HUES6 (cell line): ENCODE measurements around the gene RPP14.

ENCODE experiments used
- H3K27ac ChIP-seq: 2 replicates; pipeline ENCODE4 v1.7.0; 2013; ENCODE audit warnings: low read depth, mild to moderate bottlenecking, low read length, inconsistent platforms
- H3K27me3 ChIP-seq: 2 replicates; pipeline ENCODE4 v1.6.1; 2013; ENCODE audit warnings: low read length; ENCODE audit not compliant: control insufficient read depth, insufficient read depth
- H3K36me3 ChIP-seq: 2 replicates; pipeline ENCODE4 v1.6.1; 2013; ENCODE audit warnings: low read length; ENCODE audit not compliant: control insufficient read depth, insufficient read depth
- H3K4me1 ChIP-seq: 2 replicates; pipeline ENCODE4 v1.6.1; 2013; ENCODE audit warnings: low read length; ENCODE audit not compliant: control insufficient read depth, insufficient read depth
- H3K4me3 ChIP-seq: 2 replicates; pipeline ENCODE4 v1.5.1; 2013; ENCODE audit warnings: low read depth, low read length
- H3K9ac ChIP-seq: one replicate; pipeline ENCODE4 v1.6.1; 2013; ENCODE audit warnings: mild to moderate bottlenecking, low read length
- H3K9me3 ChIP-seq: 2 replicates; pipeline ENCODE4 v1.6.1; 2013; ENCODE audit warnings: low read depth, low read length; ENCODE audit not compliant: control insufficient read depth, insufficient read depth

Gene RPP14

DNA sequence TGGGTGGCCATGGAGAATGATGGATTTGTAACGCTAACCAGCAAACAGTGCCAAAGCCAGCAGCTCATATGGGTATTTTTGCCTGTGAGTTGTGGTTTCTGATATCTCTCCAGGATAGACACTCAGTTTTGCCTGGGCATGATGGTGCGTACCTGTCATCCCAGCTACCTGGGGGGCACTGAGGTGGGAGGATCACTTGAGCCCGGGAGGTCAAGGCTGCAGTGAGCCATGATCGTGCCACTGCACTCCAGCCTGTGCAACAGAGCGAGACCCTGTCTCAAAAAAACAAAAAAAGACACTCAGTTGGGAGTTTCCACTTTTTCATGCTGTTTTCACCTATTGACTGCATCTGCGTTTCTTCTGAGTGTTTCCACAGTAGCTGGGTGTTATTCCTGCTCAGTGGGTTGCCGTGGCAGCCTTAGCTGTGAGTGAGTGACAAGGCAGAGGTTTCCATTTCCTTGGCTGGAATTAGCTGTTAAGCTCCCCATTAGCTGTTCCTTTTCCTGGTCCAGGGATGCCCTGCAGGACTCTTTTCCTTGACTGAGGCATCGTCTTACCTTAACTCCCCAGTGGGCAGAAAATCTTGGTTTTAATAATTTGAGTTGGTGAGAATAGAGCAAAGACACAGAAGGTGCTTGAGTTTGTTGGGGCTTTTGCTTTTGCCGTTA lies 14.2 kb upstream of the RPP14 start:
- peaks cover 5% of the 10 kb centered on the region for H3K9me3 ChIP-seq
- H3K9ac ChIP-seq: no peak overlapping the region
- H3K36me3 ChIP-seq: no peaks in the 10 kb centered on the region; the same call in 1 of the 2 replicates

GRCh38 chr3:58292866-58293265 lies 13.2 kb upstream of the RPP14 start:
- Histone ChIP-seq H3K4me3 (no peak overlapping the region), H3K27me3 (no peaks in the 10 kb centered on the region), H3K4me1 (peaks cover 3% of the 10 kb centered on the region; the same call in 1 of the 2 replicates), H3K36me3 (no peaks in the 10 kb centered on the region; the same call in 1 of the 2 replicates), H3K9ac (no peak overlapping the region), H3K27ac (no peak overlapping the region), H3K9me3 (peaks cover 5% of the 10 kb centered on the region)

More for the DNA sequence above, 14.2 kb upstream of the RPP14 start:
- Histone ChIP-seq H3K4me3 (no peak overlapping the region), H3K27me3 (no peaks in the 10 kb centered on the region), H3K4me1 (peaks cover 3% of the 10 kb centered on the region; the same call in 1 of the 2 replicates), H3K27ac (no peak overlapping the region)

GRCh38 chr3:58293516-58293915 lies 12.5 kb upstream of the RPP14 start:
- peaks cover 5% of the 10 kb centered on the region for H3K9me3 ChIP-seq
- H3K27ac ChIP-seq: no peak overlapping the region
- no peak overlapping the region for H3K9ac ChIP-seq
- no peaks in the 10 kb centered on the region; the same call in 1 of the 2 replicates for H3K36me3 ChIP-seq
- H3K27me3 ChIP-seq: no peaks in the 10 kb centered on the region
- no peak overlapping the region for H3K4me3 ChIP-seq
- peaks cover 3% of the 10 kb centered on the region; the same call in 1 of the 2 replicates for H3K4me1 ChIP-seq

DNA sequence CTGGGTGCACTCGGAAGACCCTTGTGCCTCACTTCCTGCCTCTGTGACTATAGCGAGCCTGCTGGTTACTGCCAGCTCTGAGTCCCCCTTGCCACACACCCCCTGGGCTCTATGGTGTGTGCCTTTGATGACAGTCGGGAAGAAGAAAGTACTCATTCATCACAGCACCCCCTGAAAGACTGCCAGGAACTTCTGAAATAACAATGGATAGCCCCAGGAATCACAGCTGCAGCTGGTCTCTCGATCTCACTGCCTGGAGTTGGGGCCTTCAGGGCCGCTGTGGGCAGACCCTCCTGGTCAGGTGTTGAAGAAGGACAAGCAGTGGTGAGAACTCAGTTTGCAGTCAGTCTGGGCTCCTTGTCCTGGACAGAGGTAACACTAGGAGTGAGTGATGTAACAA lies 9.8 kb upstream of the RPP14 start:
- Histone ChIP-seq H3K4me3 (no peak overlapping the region), H3K36me3 (no peaks in the 10 kb centered on the region; the same call in 1 of the 2 replicates), H3K27me3 (no peaks in the 10 kb centered on the region)

DNA sequence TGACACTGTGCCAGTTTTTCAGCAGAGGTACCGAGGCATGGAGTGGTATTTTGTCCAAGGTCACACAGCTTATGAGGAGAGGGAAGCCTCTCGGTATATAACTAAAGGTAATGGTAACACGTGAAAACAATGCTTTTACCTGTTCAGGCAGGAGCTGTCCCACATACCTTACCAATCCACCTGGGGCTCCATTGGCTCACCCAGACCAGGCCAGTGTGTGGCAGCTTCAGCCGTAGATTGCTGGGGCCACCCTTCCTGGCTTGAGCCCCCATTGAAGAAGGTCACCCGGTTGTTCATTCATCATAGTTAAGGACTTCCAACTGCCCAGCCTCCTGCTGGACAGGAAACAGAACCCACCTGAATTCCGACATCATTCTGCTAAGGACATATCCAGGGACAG lies 9.2 kb upstream of the RPP14 start:
- no peak overlapping the region for H3K4me3 ChIP-seq
- no peaks in the 10 kb centered on the region; the same call in 1 of the 2 replicates for H3K36me3 ChIP-seq
- H3K4me1 ChIP-seq: peaks cover 3% of the 10 kb centered on the region; the same call in 1 of the 2 replicates
- H3K27me3 ChIP-seq: peaks cover under 1% of the 10 kb centered on the region; the same call in 1 of the 2 replicates
- H3K9me3 ChIP-seq: peaks cover 4% of the 10 kb centered on the region; the same call in 1 of the 2 replicates
- no peak overlapping the region for H3K9ac ChIP-seq
- no peak overlapping the region for H3K27ac ChIP-seq

More for the DNA sequence above, 9.8 kb upstream of the RPP14 start:
- Histone ChIP-seq H3K9me3 (peaks cover 4% of the 10 kb centered on the region), H3K27ac (no peak overlapping the region), H3K4me1 (peaks cover 3% of the 10 kb centered on the region; the same call in 1 of the 2 replicates), H3K9ac (no peak overlapping the region)

- H3K27me3 ChIP-seq: peaks cover 8% of the 10 kb centered on the region
- peaks cover 3% of the 10 kb centered on the region; the same call in 1 of the 2 replicates for H3K4me1 ChIP-seq
- no peak overlapping the region for H3K27ac ChIP-seq
- peaks cover 5% of the 10 kb centered on the region; the same call in 1 of the 2 replicates for H3K9me3 ChIP-seq
- no peak overlapping the region for H3K4me3 ChIP-seq
- H3K36me3 ChIP-seq: no peaks in the 10 kb centered on the region; the same call in 1 of the 2 replicates
- H3K9ac ChIP-seq: peak overlapping the region; percentile 4
Measured at GRCh38 chr3:58298190-58298589, 7.9 kb upstream of the RPP14 start.

GRCh38 chr3:58299075-58299474 lies 7.0 kb upstream of the RPP14 start:
- H3K9ac ChIP-seq: no peak overlapping the region
- H3K27ac ChIP-seq: no peak overlapping the region
- H3K9me3 ChIP-seq: peaks cover 5% of the 10 kb centered on the region; the same call in 1 of the 2 replicates
- H3K4me3 ChIP-seq: no peak overlapping the region
- H3K4me1 ChIP-seq: peaks cover 3% of the 10 kb centered on the region; the same call in 1 of the 2 replicates
- peaks cover 8% of the 10 kb centered on the region for H3K27me3 ChIP-seq
- H3K36me3 ChIP-seq: no peaks in the 10 kb centered on the region

DNA sequence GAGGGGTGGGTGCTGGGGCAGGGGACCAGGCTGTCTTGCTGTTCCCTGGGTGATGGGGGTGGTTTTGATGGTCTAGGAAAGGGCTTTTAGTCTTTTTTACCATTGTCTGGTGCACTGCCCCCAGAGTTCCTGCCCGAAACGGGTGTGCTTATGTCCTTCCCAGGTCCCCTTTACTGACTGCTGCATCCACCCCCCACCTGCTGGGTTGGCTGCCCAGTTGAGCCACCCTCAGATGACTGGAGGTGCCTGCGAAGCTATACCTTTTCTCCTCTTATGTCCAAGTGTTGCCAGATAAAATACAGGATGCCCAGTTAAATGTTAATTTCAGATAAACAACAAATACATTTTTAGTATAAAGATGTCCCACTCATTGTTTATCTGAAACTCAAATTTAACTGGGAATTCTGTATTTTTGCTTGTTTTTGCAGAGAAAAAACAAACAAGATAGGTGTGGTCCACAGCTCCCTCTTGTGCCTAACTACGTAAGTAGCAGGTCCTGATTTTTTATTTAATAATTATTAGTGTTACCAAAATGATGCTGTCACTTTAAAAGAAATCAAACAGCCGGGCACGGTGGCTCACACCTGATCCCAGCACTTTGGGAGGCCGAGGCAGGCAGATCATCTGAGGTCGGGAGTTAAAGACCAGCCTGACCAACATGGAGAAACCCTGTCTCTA lies 6.1 kb upstream of the RPP14 start:
- Histone ChIP-seq H3K9me3 (peaks cover 5% of the 10 kb centered on the region; the same call in 1 of the 2 replicates), H3K27me3 (peaks cover 8% of the 10 kb centered on the region), H3K9ac (no peak overlapping the region), H3K36me3 (no peaks in the 10 kb centered on the region), H3K4me1 (peaks cover 3% of the 10 kb centered on the region; the same call in 1 of the 2 replicates), H3K27ac (no peak overlapping the region), H3K4me3 (no peak overlapping the region)

DNA sequence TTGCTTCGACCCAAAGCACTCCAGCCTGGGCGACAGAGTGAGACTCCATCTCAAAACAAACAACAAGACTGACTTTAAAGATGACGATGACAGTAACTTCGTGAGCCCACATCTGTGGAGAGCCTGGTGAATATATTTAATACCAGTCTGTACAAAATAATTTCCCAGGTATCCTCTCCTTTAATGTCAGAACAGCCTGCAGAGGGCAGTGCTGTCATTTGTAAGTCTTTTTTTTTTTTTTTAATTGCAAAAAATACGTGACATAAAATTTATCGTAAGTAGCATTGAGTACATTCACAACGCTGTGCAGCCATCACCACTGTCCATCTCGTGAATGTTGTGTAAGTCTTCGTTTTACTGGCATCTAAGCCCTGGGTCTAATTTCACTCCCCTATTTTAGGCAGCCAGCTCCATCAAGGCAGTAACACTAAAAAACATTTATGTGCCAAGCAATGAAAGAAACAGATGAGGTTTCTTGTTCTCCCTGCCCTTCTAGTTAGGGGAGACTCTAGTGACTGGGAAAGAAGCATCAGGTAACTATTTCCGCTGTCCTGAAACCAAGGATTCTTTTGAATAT lies 1.7 kb downstream of the RPP14 start:
- Histone ChIP-seq H3K36me3 (peaks cover 40% of the 10 kb centered on the region), H3K9ac (peak overlapping the region; percentile 99), H3K4me1 (0 out of 2 replicates have a peak, but pooled peaks cover 2% of the 10 kb centered on the region), H3K27ac (no peak overlapping the region), H3K9me3 (no peaks in the 10 kb centered on the region), H3K27me3 (no peaks in the 10 kb centered on the region), H3K4me3 (peak overlapping the region; percentile 99)

DNA sequence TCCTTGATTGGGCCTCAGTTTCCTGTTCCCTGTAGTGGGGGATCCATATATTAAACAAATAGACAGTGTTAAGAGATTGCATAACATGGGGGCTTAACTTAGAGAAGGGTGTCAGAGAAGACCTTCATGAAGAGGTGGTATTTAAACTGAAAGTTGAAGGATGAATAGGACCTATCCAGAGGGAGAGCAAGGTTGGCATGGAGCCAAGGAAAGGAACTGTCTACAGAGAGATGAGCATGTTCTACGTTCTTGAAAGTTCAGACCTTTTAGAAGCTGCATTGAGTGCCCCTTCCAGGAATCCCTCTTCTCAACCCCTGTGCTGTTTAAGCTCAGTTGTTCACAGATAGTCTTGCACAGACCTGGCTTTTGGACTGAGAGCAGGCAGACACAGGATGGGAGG lies 2.7 kb downstream of the RPP14 start:
- Histone ChIP-seq H3K27me3 (no peaks in the 10 kb centered on the region), H3K9ac (no peak overlapping the region), H3K36me3 (peaks cover 49% of the 10 kb centered on the region), H3K4me1 (0 out of 2 replicates have a peak, but pooled peaks cover 2% of the 10 kb centered on the region), H3K4me3 (no peak overlapping the region), H3K9me3 (no peaks in the 10 kb centered on the region), H3K27ac (no peak overlapping the region)
